ENCODE data around the gene IGFL2.

Gene IGFL2

GRCh38 chr19:46209051-46209450 lies 61.0 kb downstream of the IGFL2 start:
- DNase-seq (ENCODE audit: low read depth), result no peak

- no peak for DNase-seq (ENCODE audit: low read depth)
Observed at GRCh38 chr19:46209472-46209871, 61.4 kb downstream of the IGFL2 start.

- no peak for DNase-seq (ENCODE audit: low read depth)
Observed at GRCh38 chr19:46210669-46211068, 62.6 kb downstream of the IGFL2 start.
